HG03139 (cell line): ENCODE measurements around the gene FOXN3.

Source experiments
- ATAC-seq: cut with Tn5 transposase; IDR thresholded peaks from one replicate; pipeline ENCODE4 v1.9.1; 2021; ENCODE audit not compliant: unreplicated experiment

Gene FOXN3

GRCh38 chr14:89284333-89285058 is 132.5 kb downstream of the FOXN3 start:
- no peak for ATAC-seq

- peak; percentile 55 for ATAC-seq
Observed at GRCh38 chr14:89283327-89284060, 133.5 kb downstream of the FOXN3 start.

- no peak for ATAC-seq
Observed at GRCh38 chr14:89282191-89282590, 134.8 kb downstream of the FOXN3 start.

GRCh38 chr14:89280600-89280999 is 136.4 kb downstream of the FOXN3 start:
- ATAC-seq, result no peak

- ATAC-seq, result no peak
Observed at GRCh38 chr14:89279649-89280232, 137.3 kb downstream of the FOXN3 start.

- no peak for ATAC-seq
Observed at GRCh38 chr14:89277203-89277602, 139.8 kb downstream of the FOXN3 start.

GRCh38 chr14:89276424-89276975 is 140.5 kb downstream of the FOXN3 start:
- ATAC-seq, result peak; percentile 79

- peak; percentile 58 for ATAC-seq
Observed at GRCh38 chr14:89270439-89271227, 146.4 kb downstream of the FOXN3 start.

GRCh38 chr14:89269404-89269803 is 147.6 kb downstream of the FOXN3 start:
- ATAC-seq, result no peak

- ATAC-seq, result no peak
Observed at GRCh38 chr14:89268514-89268913, 148.5 kb downstream of the FOXN3 start.

GRCh38 chr14:89267656-89268055 is 149.4 kb downstream of the FOXN3 start:
- ATAC-seq, result no peak

GRCh38 chr14:89267163-89267562 is 149.9 kb downstream of the FOXN3 start:
- ATAC-seq, result no peak

- no peak for ATAC-seq
Observed at GRCh38 chr14:89266754-89267153, 150.3 kb downstream of the FOXN3 start.

GRCh38 chr14:89265234-89265633 is 151.8 kb downstream of the FOXN3 start:
- no peak for ATAC-seq

GRCh38 chr14:89264196-89264800 is 152.7 kb downstream of the FOXN3 start:
- no peak for ATAC-seq

GRCh38 chr14:89262041-89262440 is 155.0 kb downstream of the FOXN3 start:
- no peak for ATAC-seq

GRCh38 chr14:89260898-89261297 is 156.1 kb downstream of the FOXN3 start:
- ATAC-seq, result no peak

- no peak for ATAC-seq
Observed at GRCh38 chr14:89259951-89260609, 157.0 kb downstream of the FOXN3 start.

- ATAC-seq, result no peak
Observed at GRCh38 chr14:89258728-89259273, 158.2 kb downstream of the FOXN3 start.

- ATAC-seq, result no peak
Observed at GRCh38 chr14:89256951-89257350, 160.1 kb downstream of the FOXN3 start.
